ENCODE results near the gene MACROD2. TPM values are rescaled to one million over a fixed set of nuclear protein-coding genes. Genes with fewer than 3 reads are reported as not detected.

Gene MACROD2
- total RNA-seq, 2 donors from 2014 or later = 8.0 to 19.4 TPM

DNA sequence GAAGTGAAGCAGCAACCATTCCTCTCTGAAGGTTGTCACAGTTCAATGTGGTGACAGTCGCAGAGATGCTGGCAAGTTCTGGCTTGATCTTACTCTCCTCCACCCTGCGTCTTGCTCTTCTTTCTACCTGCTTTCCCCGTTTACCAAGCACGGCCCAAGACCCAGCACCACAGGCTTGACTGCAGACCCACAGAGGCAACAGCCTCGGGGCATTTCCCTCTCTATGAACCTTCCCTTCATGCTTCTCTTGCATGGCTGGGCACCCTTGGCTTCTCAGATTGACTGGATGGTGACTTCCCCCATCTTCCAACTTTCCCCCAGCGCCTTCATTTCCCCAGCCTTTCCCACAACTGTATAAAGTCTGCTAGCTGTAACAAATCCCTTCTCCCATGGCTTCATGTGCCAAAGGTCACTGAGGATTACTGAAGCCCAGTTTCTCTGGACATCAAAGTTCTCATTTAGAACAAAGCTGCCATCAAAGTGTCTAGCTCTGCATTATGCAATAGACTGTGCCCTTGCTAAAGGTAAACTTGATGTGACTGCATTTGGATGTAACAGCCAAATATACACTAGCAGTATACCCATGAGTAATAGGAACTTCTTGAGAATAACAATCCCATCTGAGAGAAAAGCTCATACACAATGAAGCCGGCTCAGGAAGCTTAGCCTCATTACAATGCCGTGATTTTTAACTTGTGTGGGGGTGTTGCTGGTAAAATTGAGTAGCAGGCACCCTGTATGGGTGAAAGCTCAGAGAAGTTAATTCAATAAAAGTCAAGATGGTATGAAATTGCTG lies 1065.1 kb downstream of the MACROD2 start:
- no peak for TF ChIP-seq POLR2AphosphoS5 (IDR thresholded peaks at IDR 0.05)
- no peak for TF ChIP-seq POLR2A (IDR thresholded peaks at IDR 0.05)
- TF ChIP-seq CTCF (IDR thresholded peaks at IDR 0.05) = no peak
- DNase-seq (ENCODE audit: low spot score) = no peak
- intact Hi-C loops (cut with DNase I) = no loop called here
- H3K4me3 ChIP-seq = no peak overlapping the region
- H3K27me3 ChIP-seq (replicated peaks; ENCODE audit: insufficient read depth) = no peaks in the 10 kb centered on the region
- no peak overlapping the region for H3K27ac ChIP-seq
- no peaks in the 10 kb centered on the region for H3K36me3 ChIP-seq
- H3K9me3 ChIP-seq = no peaks in the 10 kb centered on the region
- H3K4me1 ChIP-seq (replicated peaks) = no peaks in the 10 kb centered on the region
- 92% methylated on average over 8 of the region's 8 CpGs for WGBS

DNA sequence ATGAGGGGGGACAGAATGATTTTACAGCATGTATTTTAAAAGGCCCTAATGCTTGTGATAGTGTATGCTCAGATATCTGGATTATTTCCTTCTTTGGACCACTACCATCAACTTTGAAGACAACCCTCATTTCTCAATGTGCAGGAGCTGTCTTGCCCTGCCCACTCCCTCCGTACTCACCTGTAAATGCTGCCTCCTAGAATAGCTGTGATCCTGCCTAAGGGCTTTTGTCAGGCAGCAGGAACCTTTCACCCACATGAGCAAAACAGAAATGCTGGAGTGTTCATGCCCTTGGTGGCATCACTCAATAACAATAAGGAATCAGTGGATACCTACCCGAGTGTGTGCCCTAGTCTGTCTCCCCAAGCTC lies 1065.7 kb downstream of the MACROD2 start:
- Histone ChIP-seq H3K27ac (no peak overlapping the region), H3K36me3 (no peaks in the 10 kb centered on the region), H3K4me3 (no peak overlapping the region), H3K9me3 (no peaks in the 10 kb centered on the region), H3K4me1 (replicated peaks) (no peaks in the 10 kb centered on the region), H3K27me3 (replicated peaks; ENCODE audit: insufficient read depth) (no peaks in the 10 kb centered on the region)
- intact Hi-C loops (cut with DNase I) = no loop called here
- 95% methylated on average over 2 of the region's 2 CpGs for whole genome bisulfite sequencing
- DNase-seq (ENCODE audit: low spot score) = no peak
- TF ChIP-seq POLR2AphosphoS5 (IDR thresholded peaks at IDR 0.05) (no peak), CTCF (IDR thresholded peaks at IDR 0.05) (no peak), POLR2A (IDR thresholded peaks at IDR 0.05) (no peak)

DNA sequence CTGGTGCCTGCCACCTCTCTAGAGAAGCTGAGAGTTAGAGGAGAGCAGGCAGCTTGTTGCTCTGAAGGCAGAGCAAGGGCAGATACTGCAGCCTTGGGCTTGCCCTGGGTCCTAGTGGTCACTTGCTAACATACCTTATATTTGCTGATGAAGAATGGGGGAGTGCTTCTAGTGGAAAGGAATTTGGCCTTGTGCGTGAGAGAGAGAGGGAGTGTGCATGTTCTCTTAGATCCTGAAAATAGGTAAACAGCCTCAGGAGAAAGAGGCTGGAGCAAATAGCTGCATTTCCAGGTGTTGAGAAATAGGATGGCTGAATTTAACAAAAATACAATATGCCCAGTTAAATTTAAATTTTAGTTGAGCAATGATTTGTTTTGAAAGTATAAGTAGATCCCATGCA lies 1066.6 kb downstream of the MACROD2 start:
- H3K4me1 ChIP-seq (replicated peaks) = no peaks in the 10 kb centered on the region
- TF ChIP-seq CTCF (IDR thresholded peaks at IDR 0.05) = no peak
- TF ChIP-seq POLR2AphosphoS5 (IDR thresholded peaks at IDR 0.05) = peak; percentile 32
- no peak for TF ChIP-seq POLR2A (IDR thresholded peaks at IDR 0.05)
- H3K27ac ChIP-seq = no peak overlapping the region
- H3K9me3 ChIP-seq = no peaks in the 10 kb centered on the region
- intact Hi-C loops (cut with DNase I) = no loop called here
- no peak for DNase-seq (ENCODE audit: low spot score)
- no peaks in the 10 kb centered on the region for H3K36me3 ChIP-seq
- 68% methylated on average over 1 of the region's 1 CpG for WGBS
- H3K27me3 ChIP-seq (replicated peaks; ENCODE audit: insufficient read depth) = no peaks in the 10 kb centered on the region
- no peak overlapping the region for H3K4me3 ChIP-seq

DNA sequence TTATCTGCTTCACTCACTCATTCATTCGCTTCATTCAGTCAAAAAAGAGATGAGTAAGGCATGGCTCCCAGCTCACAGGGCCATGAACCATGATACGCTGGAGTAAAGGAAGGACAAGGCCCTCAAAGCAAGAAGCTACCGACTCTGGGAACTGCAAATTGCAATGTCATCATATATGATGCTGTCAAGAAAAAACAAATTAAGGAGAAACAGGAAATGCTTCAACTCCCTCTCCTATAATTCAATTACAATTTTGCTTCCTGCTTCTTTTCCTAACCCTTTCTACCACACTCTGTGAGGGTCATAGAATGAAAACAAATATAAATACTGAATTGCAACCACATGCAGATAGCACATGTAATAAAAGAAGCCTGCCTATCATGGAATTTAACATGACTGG lies 1067.8 kb downstream of the MACROD2 start:
- H3K4me3 ChIP-seq = no peak overlapping the region
- DNase-seq (ENCODE audit: low spot score) = no peak
- H3K9me3 ChIP-seq = no peaks in the 10 kb centered on the region
- H3K36me3 ChIP-seq = no peaks in the 10 kb centered on the region
- WGBS = 77% methylated on average over 3 of the region's 3 CpGs
- H3K27me3 ChIP-seq (replicated peaks; ENCODE audit: insufficient read depth) = no peaks in the 10 kb centered on the region
- TF ChIP-seq CTCF (IDR thresholded peaks at IDR 0.05) (no peak), POLR2A (IDR thresholded peaks at IDR 0.05) (no peak), POLR2AphosphoS5 (IDR thresholded peaks at IDR 0.05) (no peak)
- H3K27ac ChIP-seq = no peak overlapping the region
- no peaks in the 10 kb centered on the region for H3K4me1 ChIP-seq (replicated peaks)
- intact Hi-C loops (cut with DNase I) = no loop called here

DNA sequence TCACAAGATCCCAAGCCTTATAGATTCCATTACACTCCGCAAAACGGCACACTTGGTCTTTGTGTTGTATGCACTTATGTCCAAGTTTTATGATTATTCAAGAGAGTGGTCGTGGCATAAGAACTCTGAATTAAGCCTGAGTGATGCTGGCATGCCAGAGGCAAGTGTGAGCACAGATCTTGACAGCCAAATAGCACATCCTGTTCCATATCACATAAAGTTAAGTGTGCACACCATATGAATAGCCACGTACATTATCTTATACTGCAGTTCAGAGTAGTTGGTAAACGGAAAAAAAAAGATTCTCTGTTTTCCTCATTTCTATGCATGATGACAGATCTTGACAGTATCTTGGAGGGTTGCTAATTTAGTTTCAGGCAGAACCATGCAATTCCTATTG lies 1069.4 kb downstream of the MACROD2 start:
- DNase-seq (ENCODE audit: low spot score) = no peak
- TF ChIP-seq POLR2AphosphoS5 (IDR thresholded peaks at IDR 0.05) = no peak
- no peak for TF ChIP-seq CTCF (IDR thresholded peaks at IDR 0.05)
- no peak for TF ChIP-seq POLR2A (IDR thresholded peaks at IDR 0.05)
- Histone ChIP-seq H3K27me3 (replicated peaks; ENCODE audit: insufficient read depth) (no peaks in the 10 kb centered on the region), H3K36me3 (no peaks in the 10 kb centered on the region), H3K27ac (no peak overlapping the region), H3K4me1 (replicated peaks) (no peaks in the 10 kb centered on the region), H3K4me3 (no peak overlapping the region), H3K9me3 (no peaks in the 10 kb centered on the region)
- 79% methylated on average over 5 of the region's 5 CpGs for WGBS
- intact Hi-C loops (cut with DNase I) = no loop called here
